ENCODE results near the gene TTLL12.
A peak's percentile ranks its signal among the peaks of the same experiment; 100 is the strongest.
"Not testable (repeated sequence)": the region's sequence is repeated elsewhere in the genome, so short reads cannot be mapped to it uniquely, and the experiment has no call there.

Gene TTLL12

DNA sequence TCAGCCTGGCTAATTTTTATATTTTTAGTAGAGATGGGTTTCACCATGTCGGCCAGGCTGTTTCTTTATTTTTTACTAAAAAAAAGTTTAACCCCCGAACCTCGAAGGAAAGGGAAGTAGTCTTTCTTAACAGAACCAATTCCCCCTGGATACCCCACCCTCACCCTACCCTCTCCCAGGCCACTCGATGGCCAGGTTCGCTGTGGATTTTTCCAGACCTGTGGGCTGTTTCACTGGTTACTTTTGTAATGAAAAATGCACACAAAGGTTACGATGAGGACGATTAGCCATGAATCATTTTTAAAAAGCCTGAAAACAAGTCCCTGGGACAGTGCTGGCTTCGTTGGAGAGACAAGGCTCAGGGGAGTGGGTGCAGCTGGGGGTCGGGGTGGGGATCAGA lies 33.0 kb downstream of the TTLL12 start:
- H3K36me3 ChIP-seq (ENCODE audit: insufficient read depth, low read length), result no peaks in the 10 kb centered on the region
- H3K9ac ChIP-seq (ENCODE audit: low read depth, low read length), result no peak overlapping the region
- no peaks in the 10 kb centered on the region for H3K9me3 ChIP-seq (ENCODE audit: control insufficient read depth, insufficient read depth, low read length)
- H3K4me1 ChIP-seq (ENCODE audit: insufficient read depth, low read length), result peaks cover 9% of the 10 kb centered on the region; the same call in 1 of the 2 replicates

DNA sequence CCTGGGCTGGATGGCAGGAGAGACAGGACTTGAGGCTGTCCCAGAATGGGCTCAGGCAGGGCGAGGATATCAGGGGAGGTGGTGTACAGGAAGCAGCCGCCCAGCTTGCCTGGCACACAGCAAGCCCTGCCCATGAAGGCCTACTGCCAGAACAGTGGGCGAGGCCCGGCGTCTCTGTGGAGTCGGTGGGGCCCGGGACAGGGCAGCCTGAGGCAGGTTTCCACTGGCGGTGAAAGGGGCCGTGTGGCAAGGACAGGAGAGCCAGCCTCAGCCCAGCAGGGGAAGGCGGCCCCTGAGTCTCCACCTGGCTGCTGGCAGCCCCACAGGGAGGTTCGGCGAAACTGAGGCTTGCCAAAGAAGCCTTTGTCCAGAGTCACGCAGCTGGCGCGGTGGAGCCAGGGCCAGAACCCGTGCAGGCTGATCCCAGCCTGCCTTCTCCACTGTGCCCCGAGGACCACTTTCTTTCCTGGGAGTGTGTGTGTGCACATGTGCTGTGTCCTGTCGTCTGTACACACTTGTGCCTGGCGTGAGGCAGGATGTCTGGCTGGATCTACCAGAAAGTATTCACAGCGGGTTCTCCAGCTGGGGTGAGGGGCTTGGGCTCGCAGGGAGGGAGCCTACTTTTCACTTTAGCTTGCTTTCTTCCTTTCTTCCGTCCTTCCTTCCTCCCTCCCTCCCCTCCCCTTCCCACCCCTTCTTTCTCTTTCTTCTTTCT lies 34.4 kb downstream of the TTLL12 start:
- H3K9me3 ChIP-seq (ENCODE audit: control insufficient read depth, insufficient read depth, low read length), result no peaks in the 10 kb centered on the region
- peak overlapping the region; percentile 55; the same call in 1 of the 2 replicates for H3K9ac ChIP-seq (ENCODE audit: low read depth, low read length)
- no peaks in the 10 kb centered on the region for H3K36me3 ChIP-seq (ENCODE audit: insufficient read depth, low read length)
- H3K4me1 ChIP-seq (ENCODE audit: insufficient read depth, low read length), result peaks cover 9% of the 10 kb centered on the region; the same call in 1 of the 2 replicates

DNA sequence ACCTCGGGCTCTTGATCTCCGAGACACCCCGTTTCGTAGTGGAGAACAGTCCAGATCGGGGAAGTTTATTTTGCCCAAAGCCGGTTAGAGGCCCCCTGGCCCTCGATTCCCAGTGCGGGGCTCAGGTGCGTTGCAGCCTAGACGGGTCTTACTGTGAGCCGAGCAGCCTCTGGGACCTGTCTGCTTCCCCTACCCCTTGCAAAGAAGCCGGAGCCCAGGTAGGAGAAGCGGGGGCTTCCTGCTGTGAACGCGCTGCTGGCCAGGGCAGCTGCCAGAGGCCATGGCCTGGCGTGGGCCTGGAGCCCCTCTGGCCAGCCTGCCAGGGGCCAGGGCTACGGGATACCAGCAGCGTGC lies 35.0 kb downstream of the TTLL12 start:
- no peaks in the 10 kb centered on the region for H3K9me3 ChIP-seq (ENCODE audit: control insufficient read depth, insufficient read depth, low read length)
- peaks cover 9% of the 10 kb centered on the region; the same call in 1 of the 2 replicates for H3K4me1 ChIP-seq (ENCODE audit: insufficient read depth, low read length)
- H3K36me3 ChIP-seq (ENCODE audit: insufficient read depth, low read length), result no peaks in the 10 kb centered on the region
- peak overlapping the region; percentile 55 for H3K9ac ChIP-seq (ENCODE audit: low read depth, low read length)

DNA sequence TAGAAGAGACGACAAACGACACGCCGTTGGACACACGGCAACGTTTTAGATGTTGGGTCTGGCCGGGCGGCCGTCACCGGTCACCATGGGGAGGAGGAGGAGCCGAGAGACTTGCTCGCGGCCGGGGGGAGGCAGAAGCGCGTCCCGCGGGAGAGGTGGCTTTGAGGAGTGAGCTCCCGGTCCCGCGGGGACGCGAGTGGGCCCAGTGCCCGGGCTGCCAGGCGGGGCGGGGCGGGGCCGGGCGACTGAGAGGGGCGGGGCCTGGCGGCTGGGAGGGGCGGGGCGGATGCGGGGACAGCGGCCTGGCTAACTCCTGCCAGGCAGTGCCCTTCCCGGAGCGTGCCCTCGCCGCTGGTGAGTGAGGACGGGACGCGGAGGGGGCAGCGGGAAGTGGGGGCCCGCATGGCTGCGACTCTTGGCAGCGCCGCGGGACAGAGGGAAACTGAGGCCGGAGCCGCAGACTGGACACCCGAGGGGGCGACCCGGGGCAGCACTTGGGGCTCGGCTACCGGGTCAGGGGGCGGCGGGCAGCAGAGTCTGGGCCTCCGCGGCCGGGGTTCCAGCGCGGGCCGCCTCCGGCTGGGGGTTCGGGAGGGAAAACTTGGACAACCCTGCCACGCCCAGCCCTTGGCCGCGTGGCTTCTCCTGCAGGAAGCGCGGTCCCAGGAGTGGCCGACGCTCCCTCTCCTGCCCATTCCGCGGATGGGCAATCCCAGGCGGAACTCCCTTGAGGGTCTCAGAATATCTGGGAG lies 35.5 kb downstream of the TTLL12 start, which contains the start of gene TSPO:
Gene TSPO (plus strand): TSS at position 309 of the 752 bp plus-strand sequence. CDS start 7,680 bp downstream, outside the sequence.
- no peaks in the 10 kb centered on the region for H3K36me3 ChIP-seq (ENCODE audit: insufficient read depth, low read length)

DNA sequence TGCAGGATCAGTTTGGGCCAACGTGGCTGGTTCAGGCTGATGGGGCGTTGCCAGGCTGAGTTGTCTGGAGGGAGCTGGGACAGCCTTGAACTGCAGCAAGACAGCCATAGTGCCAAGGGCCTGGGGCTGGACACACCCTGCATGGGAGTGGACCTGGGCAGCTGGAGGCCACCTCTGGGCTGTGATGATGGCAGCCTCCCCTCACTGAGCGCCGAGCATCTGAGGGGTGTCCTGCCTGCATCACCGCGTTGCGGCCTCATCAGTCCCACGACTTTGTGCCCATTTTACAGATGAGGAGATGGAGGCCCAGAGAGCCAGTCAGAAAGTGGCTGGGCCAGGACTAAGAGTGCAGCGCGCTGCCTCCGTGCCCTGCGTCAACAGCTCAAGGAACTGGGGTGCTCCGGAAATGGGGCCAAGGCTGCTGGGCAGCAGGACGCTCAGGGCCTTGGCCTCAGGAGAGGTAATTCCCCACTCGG lies 36.2 kb downstream of the TTLL12 start:
- Histone ChIP-seq H3K4me1 (ENCODE audit: insufficient read depth, low read length) (peaks cover 9% of the 10 kb centered on the region; the same call in 1 of the 2 replicates), H3K9ac (ENCODE audit: low read depth, low read length) (peak overlapping the region; percentile 55; the same call in 1 of the 2 replicates), H3K9me3 (ENCODE audit: control insufficient read depth, insufficient read depth, low read length) (no peaks in the 10 kb centered on the region)

More for the DNA sequence above, 35.5 kb downstream of the TTLL12 start, which contains the start of gene TSPO:
- peaks cover 9% of the 10 kb centered on the region; the same call in 1 of the 2 replicates for H3K4me1 ChIP-seq (ENCODE audit: insufficient read depth, low read length)
- H3K9ac ChIP-seq (ENCODE audit: low read depth, low read length), result peak within 1 kb of the TSS; percentile 55
- no peaks in the 10 kb centered on the region for H3K9me3 ChIP-seq (ENCODE audit: control insufficient read depth, insufficient read depth, low read length)

DNA sequence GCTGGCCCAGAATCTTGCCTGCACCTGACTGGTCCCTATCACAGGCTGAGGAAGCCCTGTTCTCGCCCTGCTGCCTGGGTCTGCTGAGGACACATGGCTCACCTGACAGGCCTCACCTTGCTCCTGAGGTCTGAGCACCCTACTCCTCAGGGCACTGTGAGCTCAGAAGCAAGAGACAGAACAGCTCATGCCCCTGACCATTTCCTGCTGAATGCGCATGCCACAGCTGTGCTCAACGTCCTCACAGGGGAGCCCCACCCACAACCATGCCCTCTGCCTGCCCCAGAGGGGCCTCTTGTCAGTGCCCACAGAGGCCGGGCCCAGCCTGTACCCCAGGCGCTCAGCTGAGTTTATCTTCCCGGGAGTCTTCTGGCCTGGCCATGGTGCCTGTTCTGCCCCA lies 38.4 kb downstream of the TTLL12 start:
- peaks cover 9% of the 10 kb centered on the region; the same call in 1 of the 2 replicates for H3K4me1 ChIP-seq (ENCODE audit: insufficient read depth, low read length)
- H3K9ac ChIP-seq (ENCODE audit: low read depth, low read length), result no peak overlapping the region
- no peaks in the 10 kb centered on the region for H3K9me3 ChIP-seq (ENCODE audit: control insufficient read depth, insufficient read depth, low read length)
- no peaks in the 10 kb centered on the region for H3K36me3 ChIP-seq (ENCODE audit: insufficient read depth, low read length)

More for the DNA sequence above, 36.2 kb downstream of the TTLL12 start:
- H3K36me3 ChIP-seq (ENCODE audit: insufficient read depth, low read length), result no peaks in the 10 kb centered on the region

DNA sequence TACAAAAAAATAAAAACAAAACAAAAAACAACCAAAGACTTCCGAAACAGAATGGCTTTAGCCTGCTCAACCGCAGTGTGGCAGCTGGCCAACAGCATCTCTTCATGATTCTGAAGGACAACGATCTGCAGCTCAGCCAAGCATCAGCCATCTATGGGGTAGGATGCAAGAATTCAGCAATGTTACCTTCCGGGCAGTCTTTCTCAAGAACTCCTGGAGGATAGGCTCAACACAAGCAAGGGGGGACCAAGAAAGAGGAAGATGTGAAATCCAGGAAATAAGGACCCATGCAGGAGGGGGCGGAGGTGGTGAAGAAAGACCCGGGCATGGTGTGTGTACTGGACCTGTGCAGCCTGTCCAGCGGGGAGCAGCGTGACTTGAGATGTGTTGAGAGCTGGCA lies 39.1 kb downstream of the TTLL12 start:
- peaks cover 9% of the 10 kb centered on the region; the same call in 1 of the 2 replicates for H3K4me1 ChIP-seq (ENCODE audit: insufficient read depth, low read length)
- no peaks in the 10 kb centered on the region for H3K36me3 ChIP-seq (ENCODE audit: insufficient read depth, low read length)
- H3K9ac ChIP-seq (ENCODE audit: low read depth, low read length), result no peak overlapping the region
- H3K9me3 ChIP-seq (ENCODE audit: control insufficient read depth, insufficient read depth, low read length), result no peaks in the 10 kb centered on the region

DNA sequence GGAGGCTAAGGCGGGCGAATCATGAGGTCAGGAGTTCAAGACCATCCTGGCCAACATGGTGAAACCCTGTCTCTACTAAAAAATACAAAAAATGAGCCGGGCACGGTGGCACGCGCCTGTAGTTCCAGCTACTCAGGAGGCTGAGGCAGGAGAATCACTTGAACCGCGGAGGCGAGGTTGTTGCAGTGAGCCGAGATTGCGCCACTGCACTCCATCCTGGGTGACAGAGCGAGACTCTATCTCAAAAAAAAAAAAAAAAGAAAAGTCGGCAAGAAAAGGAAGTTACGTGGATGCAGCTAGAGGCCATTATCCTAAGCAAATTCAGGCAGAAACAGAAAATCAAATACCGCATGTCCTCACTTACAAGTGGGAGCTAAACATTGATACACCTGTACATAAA lies 40.6 kb downstream of the TTLL12 start:
- H3K9ac ChIP-seq (ENCODE audit: low read depth, low read length); H3K36me3 ChIP-seq (ENCODE audit: insufficient read depth, low read length); H3K4me1 ChIP-seq (ENCODE audit: insufficient read depth, low read length); H3K9me3 ChIP-seq (ENCODE audit: control insufficient read depth, insufficient read depth, low read length): not testable (repeated sequence)

DNA sequence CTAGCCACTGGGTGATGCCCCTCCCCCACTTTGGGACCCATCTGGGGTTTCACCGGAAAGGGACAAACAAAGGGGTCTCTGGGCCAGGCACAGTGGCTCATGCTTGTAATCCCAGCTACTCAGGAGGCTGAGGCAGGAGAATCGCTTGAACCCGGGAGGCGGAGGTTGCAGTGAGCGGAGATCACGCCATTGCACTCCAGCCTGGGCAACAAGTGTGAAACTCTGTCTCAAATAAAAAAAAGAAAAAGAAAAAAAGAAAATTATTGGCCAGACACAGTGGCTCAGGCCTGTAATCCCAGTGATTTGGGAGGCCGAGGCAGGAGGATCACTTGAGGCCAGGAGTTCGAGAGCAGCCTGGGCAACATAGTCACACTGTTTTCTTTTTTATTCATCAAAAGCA lies 41.6 kb downstream of the TTLL12 start:
- not testable (repeated sequence) for H3K9ac ChIP-seq (ENCODE audit: low read depth, low read length); H3K4me1 ChIP-seq (ENCODE audit: insufficient read depth, low read length); H3K36me3 ChIP-seq (ENCODE audit: insufficient read depth, low read length); H3K9me3 ChIP-seq (ENCODE audit: control insufficient read depth, insufficient read depth, low read length)

DNA sequence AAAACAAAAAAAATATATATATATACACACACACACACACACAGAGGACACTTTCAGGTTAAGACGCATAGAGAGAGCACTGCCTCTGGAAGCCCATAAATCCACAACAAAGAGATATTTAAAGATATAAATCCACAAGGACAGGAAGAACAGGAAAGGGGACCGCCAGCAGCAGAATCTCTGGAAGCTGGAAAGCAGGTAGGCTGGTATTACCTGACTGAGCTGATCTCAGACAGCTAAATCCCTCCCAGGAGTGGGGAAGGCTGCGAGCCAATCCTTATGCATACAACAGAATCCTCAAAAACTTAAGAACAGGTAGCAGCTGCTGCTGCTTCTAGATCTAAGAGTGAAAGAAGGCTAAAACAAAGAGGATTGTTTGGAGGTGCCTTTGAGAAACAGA lies 42.0 kb downstream of the TTLL12 start:
- H3K4me1 ChIP-seq (ENCODE audit: insufficient read depth, low read length), result no peaks in the 10 kb centered on the region
- H3K9me3 ChIP-seq (ENCODE audit: control insufficient read depth, insufficient read depth, low read length), result no peaks in the 10 kb centered on the region
- H3K36me3 ChIP-seq (ENCODE audit: insufficient read depth, low read length), result peaks cover 3% of the 10 kb centered on the region; the same call in 1 of the 2 replicates
- no peak overlapping the region; the same call in 1 of the 2 replicates for H3K9ac ChIP-seq (ENCODE audit: low read depth, low read length)

DNA sequence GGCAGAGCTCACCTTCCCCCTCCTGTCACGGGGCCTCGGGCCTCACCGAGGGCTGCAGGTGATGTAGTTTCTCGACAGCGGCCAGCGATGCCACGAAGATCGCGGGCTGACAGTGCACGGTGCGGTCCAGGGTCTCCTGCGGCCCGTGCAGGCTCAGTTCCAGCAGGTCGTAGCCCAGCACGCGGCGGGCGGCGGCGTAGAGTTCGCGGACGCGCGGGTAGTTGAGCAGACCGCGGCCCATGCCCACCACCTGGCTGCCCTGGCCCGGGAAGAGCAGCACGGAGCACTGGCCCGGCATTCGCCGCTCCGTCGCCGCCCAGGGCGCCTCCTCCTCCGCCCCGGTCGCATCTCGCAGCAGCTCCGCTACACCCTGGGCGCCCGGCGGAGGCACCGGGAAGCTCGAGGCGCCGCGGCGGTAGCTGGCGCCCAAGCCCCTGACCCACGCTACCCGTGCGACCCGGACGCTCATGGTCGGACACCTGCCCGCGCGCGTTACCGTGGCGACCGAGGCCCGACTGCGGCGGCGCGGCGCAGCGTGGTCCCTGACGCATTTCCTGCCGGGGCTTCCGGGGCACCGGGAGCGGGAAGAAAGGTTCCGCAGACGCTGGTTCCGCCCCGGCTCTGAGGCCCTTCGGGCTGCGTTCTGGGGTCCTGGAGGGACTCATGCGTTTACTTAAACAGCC lies 43.9 kb downstream of the TTLL12 start, which contains the start of gene MCAT:
Gene MCAT (minus strand): TSS at position 519 of the 683 bp plus-strand sequence. CDS start 50 bp downstream, at position 469.
- H3K9ac ChIP-seq (ENCODE audit: low read depth, low read length), result peak within 1 kb of the TSS; percentile 77
- peaks cover 3% of the 10 kb centered on the region; the same call in 1 of the 2 replicates for H3K36me3 ChIP-seq (ENCODE audit: insufficient read depth, low read length)
- no peaks in the 10 kb centered on the region for H3K9me3 ChIP-seq (ENCODE audit: control insufficient read depth, insufficient read depth, low read length)
- no peaks in the 10 kb centered on the region for H3K4me1 ChIP-seq (ENCODE audit: insufficient read depth, low read length)

DNA sequence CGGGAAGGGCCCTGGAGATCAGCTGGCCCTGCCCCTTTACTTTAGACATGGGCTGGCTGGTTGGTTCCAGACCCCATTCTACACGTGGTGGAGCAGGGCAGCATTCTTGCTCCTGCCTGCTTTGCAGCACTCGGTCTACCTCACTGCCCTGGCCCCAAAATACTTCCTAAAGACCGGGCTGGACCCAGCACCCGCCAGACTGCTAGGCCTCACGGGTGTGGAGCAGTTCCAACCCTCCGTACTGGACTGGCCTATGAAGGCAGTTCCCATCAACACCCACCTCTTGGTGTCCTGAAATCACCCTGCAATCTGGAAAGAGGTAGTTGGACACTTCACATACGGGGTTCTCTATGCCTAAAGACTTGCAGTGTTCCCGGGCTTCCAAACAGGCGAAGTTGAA lies 50.1 kb downstream of the TTLL12 start:
- H3K36me3 ChIP-seq (ENCODE audit: insufficient read depth, low read length), result peaks cover 19% of the 10 kb centered on the region
- H3K4me1 ChIP-seq (ENCODE audit: insufficient read depth, low read length), result no peaks in the 10 kb centered on the region
- H3K9ac ChIP-seq (ENCODE audit: low read depth, low read length), result no peak overlapping the region
- no peaks in the 10 kb centered on the region for H3K9me3 ChIP-seq (ENCODE audit: control insufficient read depth, insufficient read depth, low read length)

DNA sequence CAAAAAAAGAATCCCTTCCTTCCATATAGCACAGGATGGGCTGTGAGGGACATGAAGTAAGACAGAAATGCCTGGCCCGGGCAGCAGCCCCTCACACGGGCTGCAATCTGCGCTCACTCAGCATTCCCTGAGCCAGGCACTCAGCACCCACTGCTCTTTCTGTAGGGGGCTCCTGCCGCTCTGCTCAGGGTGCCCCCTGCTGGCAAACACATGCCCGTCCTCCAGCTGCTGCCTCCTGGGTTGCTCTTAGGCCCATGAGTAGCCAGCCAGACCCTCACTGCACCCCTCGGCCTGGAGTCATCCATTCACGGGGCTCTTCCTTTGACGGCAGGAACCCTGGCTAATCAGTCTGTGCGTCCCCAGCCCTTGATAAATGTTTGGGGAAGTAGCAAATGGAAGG lies 50.7 kb downstream of the TTLL12 start:
- no peaks in the 10 kb centered on the region for H3K9me3 ChIP-seq (ENCODE audit: control insufficient read depth, insufficient read depth, low read length)
- H3K9ac ChIP-seq (ENCODE audit: low read depth, low read length), result no peak overlapping the region
- H3K4me1 ChIP-seq (ENCODE audit: insufficient read depth, low read length), result no peaks in the 10 kb centered on the region
- peaks cover 19% of the 10 kb centered on the region for H3K36me3 ChIP-seq (ENCODE audit: insufficient read depth, low read length)

DNA sequence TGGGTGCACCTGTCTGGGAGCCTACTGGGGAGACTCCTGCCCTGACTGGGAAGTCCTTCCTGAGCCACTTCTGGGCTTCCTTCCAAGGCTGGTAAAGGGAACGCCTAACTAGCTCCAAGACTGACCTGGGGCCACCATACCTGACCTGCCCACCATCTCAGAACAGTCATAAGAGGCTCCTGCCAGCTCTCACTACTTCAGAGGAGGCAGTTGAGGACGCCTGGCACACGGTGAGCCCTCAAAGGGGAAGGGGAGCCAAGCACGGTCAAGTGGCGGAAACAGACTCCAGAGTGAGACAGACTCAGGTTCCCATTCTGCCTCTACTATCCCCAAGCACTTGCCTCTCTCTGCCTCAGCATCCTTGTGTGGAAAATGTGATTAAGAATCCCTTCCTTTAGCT lies 51.4 kb downstream of the TTLL12 start:
- no peaks in the 10 kb centered on the region for H3K9me3 ChIP-seq (ENCODE audit: control insufficient read depth, insufficient read depth, low read length)
- H3K9ac ChIP-seq (ENCODE audit: low read depth, low read length), result no peak overlapping the region
- H3K36me3 ChIP-seq (ENCODE audit: insufficient read depth, low read length), result peaks cover 19% of the 10 kb centered on the region
- H3K4me1 ChIP-seq (ENCODE audit: insufficient read depth, low read length), result no peaks in the 10 kb centered on the region

Measured in ES-I3 (cell line).